PFSK-1 (cell line): ENCODE data around the gene ALS2CL.

Source experiments
- POLR2AphosphoS5 ChIP-seq: IDR thresholded peaks from 2 replicates; pipeline ENCODE4 v1.6.1; 2012; ENCODE audit warnings: low read depth, mild to moderate bottlenecking, control low read depth, low read length, moderate library complexity
- SIN3A ChIP-seq: IDR thresholded peaks from 2 replicates; pipeline ENCODE4 v1.6.1; 2012; ENCODE audit warnings: mild to moderate bottlenecking, low read length, moderate library complexity, borderline replicate concordance; ENCODE audit not compliant: insufficient read depth

DNA sequence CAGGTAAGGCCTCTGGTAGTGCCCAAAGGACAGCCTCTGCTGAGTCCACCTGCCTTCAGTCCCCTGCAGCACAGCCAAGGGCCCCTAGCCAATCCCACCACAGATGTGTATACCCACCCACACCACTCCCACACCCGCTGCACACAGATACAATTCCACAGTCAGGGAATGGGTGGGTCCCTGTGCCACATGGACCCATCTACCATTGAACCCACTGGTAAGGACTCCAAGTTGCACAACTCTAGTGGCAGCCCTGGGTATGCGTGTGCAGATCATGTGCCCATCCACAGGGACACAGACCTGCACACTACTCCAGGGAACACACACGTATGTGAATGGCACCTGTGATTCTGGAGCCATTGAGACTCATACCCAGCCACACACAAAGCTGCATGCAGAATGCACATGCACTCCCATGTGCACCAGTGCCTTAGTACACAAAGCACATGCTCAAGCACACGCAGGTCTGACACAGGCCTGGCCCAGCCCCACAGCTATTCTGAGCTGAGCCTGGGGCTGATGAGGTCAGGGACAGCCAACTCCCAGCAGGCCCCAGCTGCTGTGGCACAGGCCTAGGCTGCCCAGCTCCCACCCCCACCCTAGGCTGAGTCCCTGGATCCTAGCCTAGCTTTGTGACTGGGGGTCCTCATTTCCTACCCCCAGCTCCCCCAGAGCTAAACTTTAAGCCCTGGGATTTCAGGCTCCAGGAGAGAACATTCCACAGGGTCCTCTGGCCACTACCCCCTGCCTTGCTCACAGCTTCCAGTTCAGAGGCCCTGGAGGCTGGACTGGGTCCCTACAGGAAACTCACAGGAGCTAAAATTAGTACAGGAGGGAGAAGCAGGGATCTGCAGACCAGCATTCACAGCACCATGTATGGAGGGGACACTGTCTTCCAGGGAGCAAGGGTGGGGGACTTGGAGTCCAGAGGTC is 2.7 kb upstream of the ALS2CL start:
- TF ChIP-seq POLR2AphosphoS5 (no peak), SIN3A (no peak)
